Neural progenitor cell (in vitro differentiated cells): ENCODE measurements around the gene NLK. TPM values are rescaled to one million over a fixed set of nuclear protein-coding genes. Genes with fewer than 3 reads are reported as not detected.
"Not testable (repeated sequence)": the region's sequence is repeated elsewhere in the genome, so short reads cannot be mapped to it uniquely, and the experiment has no call there.

Experiments
- DNase-seq: peaks from one replicate; pipeline ENCODE4 v3.0.0-alpha.2; 2016; ENCODE audit warnings: low spot score
- H2AFZ ChIP-seq: fragments of 200-600 bp; sonication (generic); replicated peaks from 2 replicates; pipeline ENCODE4 v1.6.1; 2016; ENCODE audit warnings: antibody characterized with exemption
- H3F3A ChIP-seq: fragments of 200-600 bp; sonication (generic); 2 replicates; pipeline ENCODE4 v1.6.1; 2016; ENCODE audit warnings: antibody characterized with exemption, low read depth
- H3K27ac ChIP-seq: fragments of 200-600 bp; sonication (generic); 2 replicates; pipeline ENCODE4 v1.5.1; 2016; ENCODE audit warnings: mild to moderate bottlenecking
- H3K27me3 ChIP-seq: fragments of 200-600 bp; sonication (generic); 2 replicates; pipeline ENCODE4 v1.6.1; 2016; ENCODE audit warnings: mild to moderate bottlenecking, moderate library complexity
- H3K36me3 ChIP-seq: fragments of 200-600 bp; sonication (generic); 2 replicates; pipeline ENCODE4 v1.5.1; 2016
- H3K4me1 ChIP-seq: fragments of 200-600 bp; sonication (generic); 2 replicates; pipeline ENCODE4 v1.6.1; 2016; ENCODE audit warnings: mixed run types
- H3K4me2 ChIP-seq: fragments of 200-600 bp; sonication (generic); 2 replicates; pipeline ENCODE4 v1.6.1; 2016
- H3K4me3 ChIP-seq: fragments of 200-600 bp; sonication (generic); 2 replicates; pipeline ENCODE4 v1.5.1; 2016
- H3K79me2 ChIP-seq: fragments of 200-600 bp; sonication (generic); 2 replicates; pipeline ENCODE4 v1.6.1; 2016; ENCODE audit warnings: low read depth
- H3K9ac ChIP-seq: fragments of 200-600 bp; sonication (generic); 2 replicates; pipeline ENCODE4 v1.6.1; 2016
- H3K9me3 ChIP-seq: fragments of 200-600 bp; sonication (generic); 2 replicates; pipeline ENCODE4 v1.5.1; 2016; ENCODE audit warnings: low read depth
- H4K20me1 ChIP-seq: fragments of 200-600 bp; sonication (generic); 2 replicates; pipeline ENCODE4 v1.6.1; 2016; ENCODE audit warnings: low read depth
- H3K27ac Mint-ChIP-seq: 3 replicates; pipeline ENCODE4 v1.8.0; 2021; ENCODE audit warnings: mixed read lengths
- H3K27me3 Mint-ChIP-seq: 2 replicates; pipeline ENCODE4 v1.8.0; 2022; ENCODE audit warnings: low read depth, mild to moderate bottlenecking, inconsistent platforms, moderate library complexity, mixed read lengths; ENCODE audit not compliant: insufficient read depth
- H3K36me3 Mint-ChIP-seq: 3 replicates; pipeline ENCODE4 v1.8.0; 2021; ENCODE audit warnings: mixed read lengths
- H3K4me1 Mint-ChIP-seq: 3 replicates; pipeline ENCODE4 v1.8.0; 2021; ENCODE audit warnings: mixed read lengths
- H3K4me3 Mint-ChIP-seq: 3 replicates; pipeline ENCODE4 v1.8.0; 2021; ENCODE audit warnings: mild to moderate bottlenecking, moderate library complexity, mixed read lengths
- H3K9me3 Mint-ChIP-seq: 3 replicates; pipeline ENCODE4 v1.8.0; 2020; ENCODE audit warnings: mixed read lengths
- EZH2 ChIP-seq: fragments of 200-600 bp; sonication (generic); IDR thresholded peaks from 2 replicates; pipeline ENCODE4 v1.6.1; 2017; ENCODE audit warnings: antibody characterized with exemption, mild to moderate bottlenecking, moderate library complexity
- total RNA-seq: library from RNA; depleted of rRNA; stranded (reverse); fragments of >200 nt; gene quantifications from 2 replicates; pipeline ENCODE4 v1.2.3, GENCODE V29; 2015; ENCODE audit warnings: low replicate concordance
- TF ChIP-seq, protein P1 (sequence below): fragments of 200-600 bp; sonication (generic); IDR thresholded peaks from 2 replicates; pipeline ENCODE4 v1.5.1; 2017; ENCODE audit warnings: antibody characterized with exemption, mild to moderate bottlenecking

Gene NLK
- total RNA-seq, 1 donor from 2014 or later = 61.7 TPM

DNA sequence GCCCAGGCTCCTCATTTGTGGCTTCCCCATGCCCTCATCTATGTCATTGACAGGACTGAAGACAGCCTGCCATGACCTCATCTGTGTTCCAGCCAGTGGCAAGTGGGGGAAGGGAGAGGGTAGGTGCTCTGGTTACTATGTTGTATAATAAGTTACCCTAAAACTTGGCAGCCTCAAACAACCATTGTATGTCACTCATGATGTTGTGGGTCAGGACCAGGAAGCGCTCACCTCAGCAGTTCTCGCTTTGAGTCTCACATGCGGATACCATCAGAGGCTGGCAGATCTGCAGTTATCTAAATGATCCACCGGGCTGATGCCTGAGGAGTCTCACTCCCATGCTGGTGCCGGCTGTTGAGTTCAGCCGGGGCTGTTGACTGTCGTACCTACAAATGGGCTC, 187.5 kb downstream of the NLK start:
- peak overlapping the region; percentile 50 for H2AFZ ChIP-seq
- peaks cover 16% of the 10 kb centered on the region for H3K4me1 Mint-ChIP-seq
- DNase-seq = no peak
- no peak overlapping the region for H3K9ac ChIP-seq
- TF ChIP-seq EZH2 = no peak
- TF ChIP-seq, protein P1, sequence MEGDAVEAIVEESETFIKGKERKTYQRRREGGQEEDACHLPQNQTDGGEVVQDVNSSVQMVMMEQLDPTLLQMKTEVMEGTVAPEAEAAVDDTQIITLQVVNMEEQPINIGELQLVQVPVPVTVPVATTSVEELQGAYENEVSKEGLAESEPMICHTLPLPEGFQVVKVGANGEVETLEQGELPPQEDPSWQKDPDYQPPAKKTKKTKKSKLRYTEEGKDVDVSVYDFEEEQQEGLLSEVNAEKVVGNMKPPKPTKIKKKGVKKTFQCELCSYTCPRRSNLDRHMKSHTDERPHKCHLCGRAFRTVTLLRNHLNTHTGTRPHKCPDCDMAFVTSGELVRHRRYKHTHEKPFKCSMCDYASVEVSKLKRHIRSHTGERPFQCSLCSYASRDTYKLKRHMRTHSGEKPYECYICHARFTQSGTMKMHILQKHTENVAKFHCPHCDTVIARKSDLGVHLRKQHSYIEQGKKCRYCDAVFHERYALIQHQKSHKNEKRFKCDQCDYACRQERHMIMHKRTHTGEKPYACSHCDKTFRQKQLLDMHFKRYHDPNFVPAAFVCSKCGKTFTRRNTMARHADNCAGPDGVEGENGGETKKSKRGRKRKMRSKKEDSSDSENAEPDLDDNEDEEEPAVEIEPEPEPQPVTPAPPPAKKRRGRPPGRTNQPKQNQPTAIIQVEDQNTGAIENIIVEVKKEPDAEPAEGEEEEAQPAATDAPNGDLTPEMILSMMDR = no peak
- H3K4me1 ChIP-seq = peaks cover 16% of the 10 kb centered on the region
- no peaks in the 10 kb centered on the region for H3K79me2 ChIP-seq
- peaks cover 27% of the 10 kb centered on the region for H3F3A ChIP-seq
- no peaks in the 10 kb centered on the region for H3K36me3 Mint-ChIP-seq
- no peak overlapping the region for H3K4me3 Mint-ChIP-seq
- no peaks in the 10 kb centered on the region for H3K27me3 ChIP-seq
- no peak overlapping the region for H3K4me2 ChIP-seq
- peaks cover 9% of the 10 kb centered on the region for H3K27me3 Mint-ChIP-seq
- H3K36me3 ChIP-seq = no peaks in the 10 kb centered on the region
- no peaks in the 10 kb centered on the region for H3K9me3 ChIP-seq
- no peak overlapping the region for H3K4me3 ChIP-seq
- H4K20me1 ChIP-seq = no peaks in the 10 kb centered on the region
- H3K27ac ChIP-seq = no peak overlapping the region
- no peak overlapping the region for H3K27ac Mint-ChIP-seq
- H3K9me3 Mint-ChIP-seq = no peaks in the 10 kb centered on the region

DNA sequence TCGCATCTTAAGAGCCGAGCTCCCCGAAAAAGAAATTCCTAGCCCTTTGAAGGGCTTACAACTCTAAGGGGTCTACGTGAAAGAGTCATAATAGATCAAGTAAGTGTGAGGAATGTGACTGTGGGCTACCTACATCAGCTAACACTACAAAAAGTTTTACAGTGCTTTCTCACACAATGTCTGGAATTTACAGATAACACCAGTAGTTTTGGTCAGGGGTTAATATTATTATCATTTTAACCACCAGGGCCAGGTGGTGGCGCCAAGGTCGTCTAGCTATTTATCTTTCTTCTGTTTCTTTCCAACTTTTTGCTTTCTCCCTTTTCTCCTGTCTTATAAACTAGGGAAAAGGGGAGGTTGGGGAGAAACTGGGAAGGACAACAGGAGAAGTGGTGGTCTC, 188.1 kb downstream of the NLK start:
- H3K27me3 Mint-ChIP-seq, H3K27me3 ChIP-seq, H3K4me2 ChIP-seq, H3K4me3 ChIP-seq, H3K9me3 Mint-ChIP-seq, H3K36me3 Mint-ChIP-seq, H3K36me3 ChIP-seq, H3K27ac ChIP-seq, H3K4me3 Mint-ChIP-seq, H3K9ac ChIP-seq, H3K79me2 ChIP-seq, H3K9me3 ChIP-seq, H2AFZ ChIP-seq, H4K20me1 ChIP-seq, DNase-seq, H3K27ac Mint-ChIP-seq: not testable (repeated sequence)
- Histone ChIP-seq H3K4me1 (peaks cover 17% of the 10 kb centered on the region), H3F3A (peaks cover 27% of the 10 kb centered on the region)
- peaks cover 18% of the 10 kb centered on the region for H3K4me1 Mint-ChIP-seq

DNA sequence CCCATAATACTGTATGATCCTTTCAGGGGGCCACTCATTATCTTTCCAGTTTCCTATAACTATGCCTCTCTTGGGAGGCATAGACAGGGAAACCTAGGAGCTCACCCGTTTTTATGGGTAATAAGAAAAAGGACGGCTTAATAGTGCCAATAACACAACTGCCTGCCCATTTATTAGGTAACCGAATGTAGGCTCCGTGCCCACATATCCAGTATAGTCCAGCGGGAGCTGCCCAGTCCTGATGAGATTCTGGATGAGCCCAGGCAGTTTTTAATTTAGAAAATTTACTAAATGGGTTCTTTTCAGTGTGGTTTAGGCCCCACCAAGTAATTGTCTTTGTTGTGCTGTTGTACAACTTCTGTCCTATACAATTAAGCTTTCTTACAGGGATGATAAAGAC, 189.1 kb downstream of the NLK start:
- Histone ChIP-seq H3K4me1 (peaks cover 17% of the 10 kb centered on the region), H3F3A (peaks cover 22% of the 10 kb centered on the region)
- H3K79me2 ChIP-seq, H3K27ac ChIP-seq, DNase-seq, H3K36me3 ChIP-seq, H3K9ac ChIP-seq, H3K9me3 ChIP-seq, H3K4me2 ChIP-seq, H2AFZ ChIP-seq, H3K9me3 Mint-ChIP-seq, H3K4me3 ChIP-seq, H3K4me3 Mint-ChIP-seq, H3K27ac Mint-ChIP-seq, H4K20me1 ChIP-seq, H3K27me3 ChIP-seq, H3K36me3 Mint-ChIP-seq: not testable (repeated sequence)
- Mint-ChIP-seq H3K4me1 (peaks cover 18% of the 10 kb centered on the region), H3K27me3 (peaks cover 13% of the 10 kb centered on the region)

DNA sequence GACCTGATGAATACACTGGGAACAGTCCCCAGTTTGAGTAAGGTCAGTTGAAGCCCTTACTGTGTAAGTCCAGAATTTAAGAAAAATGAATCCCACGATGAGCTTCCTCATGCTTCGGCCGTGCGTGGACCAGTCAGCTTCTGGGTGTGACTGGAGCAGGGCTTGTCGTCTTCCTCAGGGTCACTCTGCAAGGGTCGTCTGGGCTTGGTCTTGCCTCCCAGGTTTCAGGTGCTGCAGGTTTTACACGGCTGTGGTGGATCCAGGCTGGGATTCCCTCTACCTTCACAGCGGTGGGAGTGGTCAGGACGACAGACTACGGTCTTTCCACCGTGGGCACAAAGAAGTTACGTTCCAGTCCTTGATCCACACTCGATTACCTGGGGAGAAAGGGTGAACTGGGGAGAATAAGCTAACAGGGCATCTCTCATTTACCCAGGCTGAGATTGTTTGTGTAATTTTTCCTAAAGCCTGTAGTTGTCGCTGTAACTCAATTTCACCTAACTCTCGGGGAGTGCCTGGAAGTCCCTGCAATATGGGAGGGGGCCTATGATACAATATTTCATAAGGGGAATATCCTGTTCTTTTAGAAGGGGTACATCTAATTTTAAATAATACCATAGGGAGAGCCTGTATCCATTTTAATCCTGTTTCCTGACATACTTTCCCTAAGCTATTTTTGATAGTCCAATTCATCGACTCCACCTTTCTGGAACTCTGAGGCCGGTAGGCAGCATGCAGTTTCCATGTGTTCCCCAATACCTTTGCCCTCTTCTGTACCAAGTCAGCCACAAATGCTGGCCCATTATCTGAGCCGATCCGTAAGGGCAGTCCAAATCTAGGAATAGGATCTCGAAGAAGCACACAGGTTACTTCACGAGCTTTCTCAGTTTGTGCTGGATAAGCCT, 190.7 kb downstream of the NLK start:
- not testable (repeated sequence) for H3K27ac Mint-ChIP-seq, DNase-seq, H3K9ac ChIP-seq, H3K9me3 Mint-ChIP-seq, H3K4me3 Mint-ChIP-seq, H3K36me3 Mint-ChIP-seq, H3F3A ChIP-seq, H3K27ac ChIP-seq, H4K20me1 ChIP-seq, H3K4me2 ChIP-seq, H3K9me3 ChIP-seq, H3K4me3 ChIP-seq, H3K79me2 ChIP-seq, H3K27me3 ChIP-seq, H3K36me3 ChIP-seq
- peak overlapping the region; percentile 20 for H2AFZ ChIP-seq
- TF ChIP-seq, protein P1 = peak; percentile 65
- peaks cover 17% of the 10 kb centered on the region for H3K4me1 ChIP-seq
- H3K27me3 Mint-ChIP-seq = peaks cover 12% of the 10 kb centered on the region
- H3K4me1 Mint-ChIP-seq = peaks cover 21% of the 10 kb centered on the region
